SU-DHL-6 (cell line): ENCODE data around the gene ZNF77.

Experiments used
- CTCF ChIP-seq: fragments of 200-600 bp; sonication (generic); IDR thresholded peaks from one replicate; pipeline ENCODE4 v1.5.1; 2017; ENCODE audit warnings: antibody characterized with exemption, mild to moderate bottlenecking, low read length, moderate library complexity; ENCODE audit not compliant: insufficient read depth, poor library complexity, severe bottlenecking
- EZH2phosphoT487 ChIP-seq: fragments of 200-600 bp; sonication (generic), shearing (Covaris generic); conservative IDR thresholded peaks from 2 replicates; pipeline ENCODE4 v1.6.1; 2018; ENCODE audit warnings: mild to moderate bottlenecking, antibody characterized with exemption, low read length, moderate library complexity, mixed read lengths

- TF ChIP-seq CTCF (no peak), EZH2phosphoT487 (no peak)
These were observed 38.8 kb downstream of the ZNF77 start for GRCh38 chr19:2905918-2906519.
